Measurements from ENCODE around the gene SPNS1.
"Not testable (repeated sequence)": the region's sequence is repeated elsewhere in the genome, so short reads cannot be mapped to it uniquely, and the experiment has no call there.

The SPNS1 gene

DNA sequence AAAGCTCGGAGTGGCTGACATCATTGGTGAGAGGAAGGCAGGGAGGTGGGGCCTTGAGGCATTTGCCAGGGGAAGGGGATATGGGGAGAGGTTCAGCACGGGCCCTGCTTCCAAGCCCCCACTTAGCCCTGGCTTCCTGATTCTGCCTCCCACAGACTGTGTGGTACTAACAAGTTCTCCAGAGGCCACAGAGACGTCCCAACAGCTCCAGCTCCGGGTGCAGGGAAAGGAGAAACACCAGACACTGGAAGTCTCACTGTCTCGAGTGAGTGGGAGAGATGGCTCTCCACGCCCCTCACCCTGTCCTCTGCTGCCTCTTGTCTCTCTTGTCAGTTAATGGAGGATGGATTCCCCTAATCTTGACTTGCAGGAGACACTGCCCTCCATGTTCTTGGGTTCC, 15.7 kb upstream of the SPNS1 start:
- DNase-seq, result no peak

DNA sequence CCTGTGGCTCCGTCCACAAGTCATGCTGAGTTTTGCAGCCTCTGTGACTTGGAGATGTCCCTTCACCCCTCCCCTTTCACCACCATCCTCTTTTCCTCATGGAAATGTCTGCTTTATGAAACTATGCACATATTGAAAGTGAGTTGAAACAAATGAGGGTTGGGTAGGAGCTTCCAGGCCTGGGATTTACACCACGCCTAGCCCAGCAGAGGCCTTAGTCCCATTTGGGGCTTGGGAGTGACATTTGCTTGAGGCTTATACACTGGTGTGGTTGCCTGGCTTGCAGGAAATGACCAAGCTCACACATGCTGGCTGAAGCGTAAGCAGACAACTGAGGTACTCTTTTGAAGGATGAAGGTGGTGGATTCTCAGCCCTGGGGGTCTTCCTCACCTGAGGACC, 10.5 kb upstream of the SPNS1 start:
- no peak for DNase-seq

DNA sequence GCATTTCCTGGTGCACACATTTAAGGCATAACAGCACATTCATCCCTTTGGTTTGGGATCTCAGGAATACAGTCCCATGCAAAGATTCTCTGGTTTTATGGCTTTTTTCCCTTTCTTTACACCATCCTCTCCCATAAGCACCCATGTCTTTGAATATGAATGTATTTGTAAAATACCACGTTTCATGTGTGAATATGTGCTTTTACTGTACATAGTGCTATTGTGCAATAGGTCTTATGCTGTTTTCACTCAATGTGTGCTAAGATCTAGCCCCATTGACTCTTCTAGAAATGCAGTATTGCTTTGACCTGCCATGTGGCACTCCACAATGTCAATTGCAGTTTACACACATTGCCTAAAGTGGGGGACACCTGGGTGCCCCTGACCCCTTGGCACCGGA, 10.1 kb upstream of the SPNS1 start:
- no peak for DNase-seq

DNA sequence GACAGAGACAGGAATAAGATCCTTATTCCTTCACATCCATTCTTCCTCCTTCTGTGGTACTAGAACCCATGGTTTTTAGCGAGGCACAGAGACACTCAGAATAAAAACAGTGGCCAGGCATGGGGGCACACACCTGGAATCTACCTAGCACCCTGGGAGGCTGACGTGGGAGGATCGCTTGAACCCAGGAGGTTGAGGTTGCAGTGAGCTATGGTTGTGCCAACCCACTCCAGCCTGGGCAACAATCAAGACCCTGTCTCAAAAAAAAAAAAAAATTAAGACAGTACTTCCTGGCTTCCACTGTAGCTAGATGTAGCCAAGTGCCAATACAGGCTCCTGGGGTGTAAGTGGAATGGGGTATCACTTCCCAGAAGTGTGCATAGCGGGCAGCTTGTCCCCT, 7.4 kb upstream of the SPNS1 start:
- no peak for DNase-seq

DNA sequence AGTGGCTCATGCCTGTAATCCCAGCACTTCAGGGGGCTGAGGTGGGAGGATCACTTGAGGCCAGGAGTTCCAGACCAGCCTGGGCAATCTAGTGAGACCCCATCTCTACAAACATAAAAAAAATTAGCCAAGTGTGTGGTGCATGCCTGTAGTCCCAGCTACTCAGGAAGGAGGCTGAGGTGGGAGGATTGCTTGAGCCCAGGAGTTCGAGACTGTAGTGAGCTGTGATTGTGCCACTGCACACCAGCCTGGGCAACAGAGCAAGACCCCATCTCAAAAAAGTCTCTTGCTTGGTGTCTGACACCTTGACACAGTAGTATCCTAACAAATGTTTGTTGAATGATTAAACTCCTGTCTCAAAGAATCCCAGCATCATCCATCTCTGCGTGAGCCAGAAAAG, 4.9 kb upstream of the SPNS1 start:
- DNase-seq, result not testable (repeated sequence)

- no peak for DNase-seq
Observed at GRCh38 chr16:28974007-28974436, 556 bp upstream of the SPNS1 start.

GRCh38 chr16:28975158-28975599, 601 bp downstream of the SPNS1 start:
- no peak for DNase-seq

DNA sequence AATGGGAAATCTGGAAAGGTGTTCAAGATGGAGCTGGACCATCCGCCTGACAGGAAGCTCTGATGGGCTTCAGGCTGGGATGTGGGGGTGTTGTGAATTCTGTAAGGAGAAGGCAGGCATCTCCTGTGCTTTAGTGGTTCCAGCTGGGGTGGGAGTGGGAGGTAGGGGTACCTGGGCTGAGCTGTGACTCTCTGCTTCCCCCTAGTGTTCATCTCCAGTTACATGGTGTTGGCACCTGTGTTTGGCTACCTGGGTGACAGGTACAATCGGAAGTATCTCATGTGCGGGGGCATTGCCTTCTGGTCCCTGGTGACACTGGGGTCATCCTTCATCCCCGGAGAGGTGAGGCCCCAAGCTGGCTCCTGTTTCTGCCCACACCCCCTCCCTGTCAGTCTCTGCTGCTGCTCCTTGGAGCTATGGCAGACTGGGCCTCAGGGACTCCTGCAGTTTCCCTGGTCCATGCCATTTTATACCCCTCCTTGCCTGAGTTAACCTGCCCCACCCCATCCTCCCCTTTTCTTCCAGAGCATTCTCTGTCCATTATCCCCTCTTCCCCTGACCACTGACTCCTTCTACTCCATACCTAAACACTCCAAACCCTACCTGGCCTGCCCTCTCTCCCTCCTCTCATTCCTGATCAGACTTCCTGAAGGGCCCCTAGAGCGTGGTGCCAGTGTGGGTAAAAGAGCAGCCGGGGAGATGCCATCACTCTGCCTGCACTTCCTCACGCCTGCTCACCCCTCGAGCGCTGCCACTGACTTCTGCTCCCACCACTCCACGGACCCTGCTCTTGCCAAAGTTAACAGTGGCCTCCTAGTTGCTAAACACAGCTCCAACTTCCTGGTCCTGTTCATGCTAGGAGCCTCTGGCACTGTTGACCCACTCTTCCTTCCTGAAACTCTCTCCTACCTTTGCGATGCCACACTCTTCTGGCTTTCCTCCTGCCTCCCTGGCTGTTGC, 3.4 kb downstream of the SPNS1 start:
- DNase-seq, result no peak

- DNase-seq, result not testable (repeated sequence)
Observed at GRCh38 chr16:28980330-28980729, 5.8 kb downstream of the SPNS1 start.

DNA sequence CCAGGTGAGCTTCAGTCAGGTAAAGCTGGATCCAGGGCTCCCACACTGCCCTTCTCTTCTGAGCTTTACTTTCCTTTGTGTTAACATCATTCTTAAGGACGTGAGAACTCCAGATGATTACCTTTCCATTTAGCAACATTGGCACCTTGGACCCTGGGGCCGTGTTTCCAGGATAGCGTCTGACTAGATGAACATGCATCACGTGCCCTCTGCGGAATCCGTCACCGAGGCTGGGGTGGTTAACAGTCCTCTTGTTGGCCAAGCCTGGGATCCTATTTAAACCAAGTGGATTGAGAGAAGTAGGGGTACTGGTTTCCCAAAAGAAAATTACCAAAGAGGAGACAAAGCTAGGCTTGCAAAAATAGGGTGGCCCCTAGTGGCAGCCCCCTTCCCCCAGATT, 6.4 kb downstream of the SPNS1 start:
- no peak for DNase-seq

GRCh38 chr16:28981517-28981916, 6.9 kb downstream of the SPNS1 start:
- DNase-seq, result no peak

DNA sequence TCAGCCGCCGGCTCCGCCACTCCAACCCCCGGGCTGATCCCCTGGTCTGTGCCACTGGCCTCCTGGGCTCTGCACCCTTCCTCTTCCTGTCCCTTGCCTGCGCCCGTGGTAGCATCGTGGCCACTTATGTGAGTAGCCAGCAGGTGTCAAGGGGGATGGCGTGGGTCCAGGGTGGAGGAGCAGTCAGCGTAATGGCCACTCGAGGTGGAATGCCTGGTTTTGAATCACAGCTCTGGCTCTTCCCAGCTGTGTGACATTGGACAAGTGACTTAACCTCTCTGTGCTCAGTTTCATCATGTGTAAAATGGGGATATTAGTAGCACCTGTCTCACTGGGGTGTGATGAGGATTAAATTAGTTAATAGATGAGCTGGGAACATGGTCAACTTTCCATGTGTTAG, 7.8 kb downstream of the SPNS1 start:
- DNase-seq, result no peak

GRCh38 chr16:28982949-28983348, 8.4 kb downstream of the SPNS1 start:
- DNase-seq, result no peak

GRCh38 chr16:28983644-28984043, 9.1 kb downstream of the SPNS1 start:
- DNase-seq, result no peak

DNA sequence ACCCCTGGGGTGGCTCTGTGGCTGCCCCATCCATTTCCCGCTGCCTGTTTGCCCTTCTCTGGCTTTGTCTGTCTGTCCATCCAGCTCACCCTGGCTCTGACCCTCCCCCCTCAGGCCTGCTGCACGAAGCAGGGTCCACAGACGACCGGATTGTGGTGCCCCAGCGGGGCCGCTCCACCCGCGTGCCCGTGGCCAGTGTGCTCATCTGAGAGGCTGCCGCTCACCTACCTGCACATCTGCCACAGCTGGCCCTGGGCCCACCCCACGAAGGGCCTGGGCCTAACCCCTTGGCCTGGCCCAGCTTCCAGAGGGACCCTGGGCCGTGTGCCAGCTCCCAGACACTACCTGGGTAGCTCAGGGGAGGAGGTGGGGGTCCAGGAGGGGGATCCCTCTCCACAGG, 9.5 kb downstream of the SPNS1 start:
- no peak for DNase-seq

- DNase-seq, result no peak
Observed at GRCh38 chr16:28984619-28985135, 10.1 kb downstream of the SPNS1 start, which contains the start of gene LAT. LAT (plus strand) TSS chr16:28985052; CDS start chr16:28985418, 366 bp downstream.

- no peak for DNase-seq
Observed at GRCh38 chr16:28985211-28986041, 10.8 kb downstream of the SPNS1 start.

DNA sequence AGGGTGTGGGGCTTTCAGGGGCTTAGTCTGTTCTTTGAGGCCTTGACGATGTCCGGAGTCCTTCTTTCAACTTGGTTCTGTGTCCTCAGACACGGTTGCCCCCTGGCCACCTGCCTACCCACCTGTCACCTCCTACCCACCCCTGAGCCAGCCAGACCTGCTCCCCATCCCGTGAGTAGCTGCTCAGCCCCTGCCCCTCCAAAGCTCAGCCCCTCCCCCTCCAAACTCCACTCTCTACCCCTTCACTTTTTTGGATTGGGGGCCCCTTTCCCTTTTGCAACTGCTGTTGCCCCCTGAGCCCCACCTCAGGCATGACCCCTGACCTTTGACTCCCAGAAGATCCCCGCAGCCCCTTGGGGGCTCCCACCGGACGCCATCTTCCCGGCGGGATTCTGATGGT, 11.5 kb downstream of the SPNS1 start:
- DNase-seq, result no peak

GRCh38 chr16:28986492-28986891, 11.9 kb downstream of the SPNS1 start:
- DNase-seq, result no peak

DNA sequence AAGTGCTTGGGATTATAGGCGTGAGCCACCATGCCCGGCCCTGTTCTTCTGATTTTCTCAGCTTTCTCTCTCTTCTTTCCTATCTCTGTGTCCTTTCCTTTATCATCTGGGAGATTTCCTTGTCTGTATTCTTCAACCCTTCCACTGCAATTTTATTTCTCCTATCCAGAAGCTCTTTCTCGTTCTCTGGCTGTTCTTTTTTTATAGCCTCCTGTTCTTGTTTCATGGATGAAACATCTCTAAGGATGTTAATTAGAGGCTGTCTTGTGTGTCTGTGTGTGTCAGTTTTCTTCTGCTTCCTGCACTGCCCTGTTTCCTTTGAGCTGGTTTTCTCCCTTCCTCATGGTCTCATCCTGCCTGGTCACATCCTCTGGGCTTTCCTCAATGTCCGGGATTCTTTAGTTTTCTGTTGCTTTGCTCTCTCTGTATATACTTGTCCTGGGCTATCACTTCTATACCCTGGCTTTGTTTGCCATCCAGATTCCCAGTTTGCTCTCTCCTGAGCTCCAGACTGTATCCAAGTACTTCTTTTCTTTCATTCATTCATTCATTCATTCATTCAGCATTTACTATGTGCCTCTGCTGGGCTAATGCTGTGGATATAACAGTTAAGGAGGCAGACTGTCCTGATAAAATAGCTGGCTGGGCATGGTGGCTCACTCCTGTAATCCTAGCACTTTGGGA, 12.7 kb downstream of the SPNS1 start:
- no peak for DNase-seq

GRCh38 chr16:28989363-28989762, 14.8 kb downstream of the SPNS1 start:
- no peak for DNase-seq

- no peak for DNase-seq
Observed at GRCh38 chr16:28990375-28991040, 15.9 kb downstream of the SPNS1 start.
